Fibroblast of skin of back (primary cell): ENCODE measurements around the gene ANKS1A.
"Not testable (repeated sequence)": the region's sequence is repeated elsewhere in the genome, so short reads cannot be mapped to it uniquely, and the experiment has no call there.

ENCODE experiments used
- DNase-seq: peaks from one replicate; pipeline ENCODE4 v3.0.0-alpha.2; 2013

Gene ANKS1A

DNA sequence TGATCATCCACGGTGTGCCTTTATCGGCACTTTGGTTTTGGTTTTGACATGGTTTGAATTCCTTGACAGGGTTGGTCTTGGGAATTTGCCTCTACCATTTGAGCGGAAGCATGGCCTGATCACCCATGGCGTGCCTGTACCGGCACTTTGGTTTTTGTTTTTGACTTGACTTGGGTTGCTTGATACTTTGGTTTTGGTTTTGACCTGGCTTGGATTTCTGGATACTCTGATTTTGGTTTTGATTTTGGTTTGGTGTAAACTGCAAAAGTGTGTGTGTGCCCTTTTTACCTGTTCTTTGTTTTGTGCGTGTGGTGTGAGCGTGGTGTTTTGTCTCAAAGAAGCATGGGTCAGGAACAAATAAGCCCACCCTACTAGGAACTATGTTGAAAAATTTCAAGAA is 110.1 kb downstream of the ANKS1A start:
- not testable (repeated sequence) for DNase-seq

DNA sequence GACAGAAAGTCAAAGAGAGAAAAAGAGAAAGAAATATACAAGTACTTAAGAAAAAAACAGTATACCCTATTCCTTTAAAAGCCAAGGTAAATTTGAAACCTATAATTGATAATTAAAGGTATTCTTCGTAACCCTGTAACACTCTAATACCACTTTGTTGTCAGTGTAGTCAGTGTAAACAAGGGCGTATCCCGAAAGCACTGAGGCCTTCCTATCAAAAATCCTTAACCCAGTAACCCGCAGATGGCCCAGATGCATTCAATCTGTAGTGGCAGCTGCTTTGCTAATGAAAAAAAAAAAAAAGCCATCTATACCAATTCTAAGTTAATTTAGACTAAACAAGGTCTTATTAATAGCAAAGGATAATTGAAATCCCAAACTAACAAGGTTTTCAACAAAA is 110.9 kb downstream of the ANKS1A start:
- not testable (repeated sequence) for DNase-seq

DNA sequence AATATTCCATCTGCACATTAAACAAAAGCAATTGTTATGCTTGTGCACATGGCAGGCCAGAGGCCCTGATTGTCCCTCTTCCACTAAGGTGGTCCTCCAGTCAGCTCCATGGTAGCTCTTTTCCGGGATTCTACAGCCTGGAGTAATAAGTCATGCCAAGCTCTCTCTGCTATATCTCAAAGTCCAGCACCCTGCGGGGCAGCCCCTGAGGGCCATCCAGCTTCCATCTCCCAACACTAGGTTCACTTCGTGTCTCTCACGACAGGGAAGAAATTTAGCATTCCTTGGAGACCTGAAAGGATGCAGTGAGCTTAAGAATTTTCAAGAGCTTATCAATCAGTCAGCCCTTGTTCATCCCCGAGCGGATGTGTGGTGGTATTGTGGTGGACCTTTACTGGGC is 112.3 kb downstream of the ANKS1A start:
- not testable (repeated sequence) for DNase-seq

DNA sequence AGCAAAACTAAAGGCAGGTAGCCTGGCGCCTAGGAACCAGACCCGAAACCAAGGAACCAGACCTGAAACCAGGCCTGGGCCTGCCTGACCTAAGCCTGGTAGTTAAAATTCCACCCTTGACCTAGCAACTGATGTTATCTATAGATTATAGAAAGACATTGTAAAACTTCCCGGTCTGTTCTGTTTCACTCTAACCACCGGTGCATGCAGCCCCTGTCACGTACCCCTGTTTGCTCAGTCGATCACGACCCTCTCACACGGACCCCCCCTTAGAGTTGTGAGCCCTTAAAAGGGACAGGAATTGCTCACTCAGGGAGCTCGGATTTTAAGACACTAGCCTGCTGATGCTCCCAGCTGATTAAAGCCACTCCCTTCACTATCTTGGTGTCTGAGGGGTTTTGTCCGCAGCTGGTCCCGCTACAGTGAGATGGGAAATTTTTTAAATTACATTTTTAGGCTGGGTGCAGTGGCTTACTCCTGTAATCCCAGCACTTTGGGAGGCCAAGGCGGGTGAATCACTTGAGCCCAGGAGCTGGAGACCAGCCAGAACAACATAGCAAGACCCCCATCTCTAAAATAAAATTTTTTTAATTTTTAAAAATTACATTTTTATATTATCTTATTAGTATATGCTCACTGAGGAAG is 115.0 kb downstream of the ANKS1A start:
- DNase-seq = not testable (repeated sequence)

DNA sequence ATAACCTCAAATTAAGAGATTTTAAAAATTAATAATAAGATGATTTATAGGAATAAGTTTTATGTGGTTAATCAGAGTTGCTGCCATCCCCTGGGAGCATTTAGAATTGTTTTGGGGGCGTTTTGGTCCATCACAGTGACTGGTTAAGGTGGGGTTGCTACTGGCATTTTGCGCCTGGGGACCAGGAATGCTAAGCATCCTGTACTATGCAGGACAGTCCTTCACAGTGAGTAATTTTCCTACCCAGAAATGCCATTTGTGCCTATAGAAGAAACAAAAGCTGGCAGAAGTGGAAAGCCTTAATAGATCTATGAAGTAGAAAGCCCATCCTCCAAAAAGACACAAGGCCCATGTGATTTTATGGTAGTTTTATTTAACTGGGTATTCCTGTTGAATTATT is 118.0 kb downstream of the ANKS1A start:
- DNase-seq = peak; percentile 37

- no peak for DNase-seq
Measured at GRCh38 chr6:35008858-35009257, 119.8 kb downstream of the ANKS1A start.

- DNase-seq = peak; percentile 33
Measured at GRCh38 chr6:35011096-35012041, 122.3 kb downstream of the ANKS1A start.

DNA sequence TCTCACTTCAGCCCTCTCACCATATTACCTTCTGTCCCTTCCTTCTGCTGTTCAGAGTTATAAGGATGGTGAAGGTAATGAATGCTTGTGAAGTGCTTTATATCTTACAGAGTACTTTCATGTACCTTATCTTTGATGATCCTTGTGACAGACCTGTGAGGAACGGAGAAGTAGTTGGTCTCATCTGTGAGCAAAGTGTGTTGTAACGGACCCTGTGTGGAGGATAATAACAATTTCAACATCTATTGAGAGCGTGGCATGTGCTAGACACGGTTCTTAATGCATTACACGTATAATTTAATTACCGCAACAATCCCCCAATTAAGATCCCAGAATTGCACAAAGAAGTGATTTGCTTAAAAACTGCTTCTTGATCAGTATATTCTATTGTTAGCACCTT is 124.6 kb downstream of the ANKS1A start:
- DNase-seq = no peak

GRCh38 chr6:35014341-35014740 is 125.3 kb downstream of the ANKS1A start:
- DNase-seq = no peak

DNA sequence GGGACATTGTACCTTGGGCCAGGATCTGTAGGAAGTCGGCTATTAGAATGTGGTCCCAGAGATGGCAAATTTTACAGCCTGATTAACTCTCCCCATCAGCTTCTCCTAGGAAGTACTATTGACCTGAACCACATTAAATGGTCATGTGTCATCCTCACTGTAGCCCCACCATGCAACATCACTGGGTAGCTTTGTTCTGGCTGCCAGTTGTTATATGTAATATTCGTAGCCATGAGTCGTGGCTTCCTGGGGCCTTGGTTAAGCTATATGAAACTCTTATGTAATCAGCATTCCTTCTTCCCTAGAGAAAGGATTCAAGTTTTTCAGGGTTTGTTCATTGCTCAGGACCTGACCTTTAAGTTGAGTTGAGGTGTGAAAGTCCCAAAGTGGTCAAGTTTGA is 125.7 kb downstream of the ANKS1A start:
- DNase-seq = peak; percentile 79

DNA sequence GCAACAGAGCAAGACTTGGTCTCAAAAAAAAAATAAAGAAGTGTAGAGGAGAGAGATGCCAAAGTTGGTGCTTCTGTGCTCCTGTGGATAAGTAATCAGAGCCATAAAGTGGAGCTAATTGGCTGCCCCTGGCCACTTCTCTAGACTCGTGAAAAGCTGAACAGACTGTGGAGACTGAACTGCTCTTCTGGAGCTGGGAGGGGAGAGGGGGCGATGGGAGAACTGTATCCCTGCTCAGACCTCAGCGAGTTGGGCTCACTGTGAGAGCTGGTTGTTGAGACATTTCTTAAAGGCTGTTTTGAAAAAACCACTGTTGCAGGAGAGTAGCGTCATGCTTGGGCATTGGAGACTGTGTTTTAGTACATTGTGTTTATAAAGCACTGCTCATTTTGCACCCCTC is 126.4 kb downstream of the ANKS1A start:
- DNase-seq = no peak

- DNase-seq = no peak
Measured at GRCh38 chr6:35015996-35016395, 126.9 kb downstream of the ANKS1A start.

DNA sequence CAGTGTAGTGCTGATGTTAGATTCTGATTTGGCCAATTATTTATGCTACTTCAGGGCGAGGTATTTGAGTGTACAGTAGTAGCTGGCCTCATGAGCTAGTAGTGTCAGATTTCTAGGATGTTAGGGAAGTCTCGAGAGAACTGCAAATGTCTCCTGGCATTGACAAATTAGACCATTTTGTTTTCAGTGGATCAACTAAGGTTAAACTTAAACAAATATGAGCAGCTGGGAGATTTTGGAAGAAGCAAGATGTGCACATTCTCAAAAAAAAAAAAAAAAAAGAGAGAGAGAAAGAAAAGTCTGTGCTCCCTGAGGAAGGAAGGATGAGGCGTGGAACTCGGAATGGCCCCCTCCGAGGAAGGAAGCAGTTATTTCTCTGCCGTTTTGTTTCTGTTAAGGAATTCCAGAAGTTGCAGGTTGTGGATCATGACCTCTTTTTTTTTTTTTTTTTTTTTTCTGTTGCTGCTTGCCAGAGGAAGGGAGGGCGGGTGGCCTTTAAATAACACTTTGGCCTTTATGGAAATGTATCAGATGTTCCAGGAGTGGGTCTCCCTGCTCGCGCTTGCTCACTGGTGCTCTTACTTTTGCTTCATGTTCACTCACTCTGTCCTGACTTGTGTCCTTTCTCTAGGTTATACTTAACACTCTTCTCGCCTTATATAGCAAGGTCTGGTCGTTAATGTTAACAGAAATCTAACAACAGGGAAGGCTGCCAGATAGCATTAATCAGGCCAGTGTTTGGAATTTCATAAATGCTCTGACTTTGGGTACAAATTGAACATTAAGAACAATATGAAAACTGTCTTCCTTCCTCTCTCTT is 127.7 kb downstream of the ANKS1A start:
- DNase-seq = peak; percentile 67

- DNase-seq = no peak
Measured at GRCh38 chr6:35017411-35018181, 128.5 kb downstream of the ANKS1A start.

DNA sequence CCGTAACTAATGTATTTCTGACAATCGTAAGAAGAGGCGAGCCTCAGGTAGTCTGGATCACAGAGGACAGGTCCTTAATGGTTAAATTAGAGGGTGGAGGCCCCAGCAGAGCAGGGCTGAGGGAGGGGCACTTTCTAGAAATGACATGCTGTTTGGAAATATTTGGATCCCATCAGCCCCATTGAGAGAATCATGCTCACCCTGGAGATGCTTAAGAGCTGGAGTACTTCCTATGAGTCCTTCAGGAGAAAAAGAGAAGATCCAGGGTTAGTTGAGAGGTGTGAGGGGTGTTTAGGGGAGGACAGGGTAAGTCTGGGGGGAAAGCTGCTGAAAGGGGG is 129.1 kb downstream of the ANKS1A start:
- DNase-seq = no peak

DNA sequence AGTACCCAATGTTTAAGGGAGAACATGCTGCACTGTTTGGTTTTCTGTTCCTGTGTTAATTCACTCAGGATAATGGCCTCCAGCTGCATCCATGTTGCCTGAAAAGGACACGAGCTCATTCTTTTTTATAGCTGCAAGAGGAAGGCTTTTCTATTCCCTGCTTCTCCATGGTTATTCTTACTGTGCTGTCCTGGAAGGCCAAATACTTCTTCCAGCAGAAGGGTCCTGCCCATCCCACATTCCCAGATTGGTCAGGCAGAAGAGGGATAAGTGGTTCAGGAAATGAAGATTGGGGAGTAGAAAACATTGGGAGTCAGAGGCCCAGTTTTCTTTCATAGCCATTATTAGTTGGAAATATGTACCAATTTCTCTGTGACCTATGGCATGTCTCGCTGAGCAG is 129.7 kb downstream of the ANKS1A start:
- no peak for DNase-seq

GRCh38 chr6:35019171-35019570 is 130.1 kb downstream of the ANKS1A start:
- no peak for DNase-seq

- no peak for DNase-seq
Measured at GRCh38 chr6:35019831-35020230, 130.8 kb downstream of the ANKS1A start.

- DNase-seq = no peak
Measured at GRCh38 chr6:35021004-35021403, 131.9 kb downstream of the ANKS1A start.

- DNase-seq = no peak
Measured at GRCh38 chr6:35023091-35024000, 134.3 kb downstream of the ANKS1A start.

GRCh38 chr6:35024551-35025054 is 135.5 kb downstream of the ANKS1A start:
- peak; percentile 74 for DNase-seq
